SJSA1 (cell line): ENCODE results near the gene LINC01488. TPM values are rescaled to one million over a fixed set of nuclear protein-coding genes. Genes with fewer than 3 reads are reported as not detected.
A peak's percentile ranks its signal among the peaks of the same experiment; 100 is the strongest.

ENCODE experiments used
- DNase-seq, 2 experiments: peaks; one replicate each; pipeline ENCODE4 v3.0.0-alpha.2; 2015 to 2020; ENCODE audit warnings: low spot score in 2 of 2, low read depth in 1 of 2
- H3K27ac ChIP-seq: fragments of 250-450 bp; sonication (Bioruptor Pico); 2 replicates; pipeline ENCODE4 v1.5.1; 2020; ENCODE audit warnings: mild to moderate bottlenecking, moderate library complexity
- H3K27me3 ChIP-seq: fragments of 250-450 bp; sonication (Bioruptor Pico); replicated peaks from 2 replicates; pipeline ENCODE4 v1.5.1; 2020; ENCODE audit warnings: mild to moderate bottlenecking, moderate library complexity
- H3K36me3 ChIP-seq: fragments of 250-450 bp; sonication (Bioruptor Pico); 2 replicates; pipeline ENCODE4 v1.5.1; 2020; ENCODE audit warnings: mild to moderate bottlenecking
- H3K4me1 ChIP-seq: fragments of 250-450 bp; sonication (Bioruptor Pico); replicated peaks from 2 replicates; pipeline ENCODE4 v1.6.1; 2021; ENCODE audit warnings: mild to moderate bottlenecking
- H3K4me3 ChIP-seq: fragments of 250-450 bp; sonication (Bioruptor Pico); 2 replicates; pipeline ENCODE4 v1.5.1; 2020; ENCODE audit warnings: mild to moderate bottlenecking
- H3K9me3 ChIP-seq: fragments of 250-450 bp; sonication (Bioruptor Pico); replicated peaks from 2 replicates; pipeline ENCODE4 v1.5.1; 2020; ENCODE audit warnings: mild to moderate bottlenecking
- total RNA-seq: library from RNA; depleted of rRNA; stranded (reverse); fragments of >200 nt; shearing (Covaris generic); gene quantifications from 2 replicates; pipeline ENCODE4 v1.2.3, GENCODE V29; 2014

LINC01488 gene
- total RNA-seq, 1 experiment from 2014 or later: 0.05 TPM

GRCh38 chr11:69450857-69451220 is 30.6 kb upstream of the LINC01488 start:
- no peak overlapping the region for H3K27ac ChIP-seq
- no peaks in the 10 kb centered on the region; the same call in 1 of the 2 replicates for H3K9me3 ChIP-seq
- DNase-seq: no peak
- H3K36me3 ChIP-seq: no peaks in the 10 kb centered on the region
- H3K27me3 ChIP-seq: no peaks in the 10 kb centered on the region
- peaks cover 27% of the 10 kb centered on the region for H3K4me1 ChIP-seq
- H3K4me3 ChIP-seq: no peak overlapping the region

- no peaks in the 10 kb centered on the region for H3K27me3 ChIP-seq
- no peaks in the 10 kb centered on the region; the same call in 1 of the 2 replicates for H3K9me3 ChIP-seq
- no peaks in the 10 kb centered on the region for H3K36me3 ChIP-seq
- no peak for DNase-seq
- peaks cover 27% of the 10 kb centered on the region for H3K4me1 ChIP-seq
- no peak overlapping the region for H3K27ac ChIP-seq
- no peak overlapping the region for H3K4me3 ChIP-seq
Measured at GRCh38 chr11:69451289-69451688, 30.2 kb upstream of the LINC01488 start.

GRCh38 chr11:69452206-69452987 is 29.1 kb upstream of the LINC01488 start:
- Histone ChIP-seq H3K27me3 (no peaks in the 10 kb centered on the region), H3K36me3 (no peaks in the 10 kb centered on the region)
- DNase-seq: no peak

GRCh38 chr11:69453151-69453550 is 28.3 kb upstream of the LINC01488 start:
- H3K36me3 ChIP-seq: no peaks in the 10 kb centered on the region
- H3K4me3 ChIP-seq: no peak overlapping the region
- peaks cover 16% of the 10 kb centered on the region for H3K4me1 ChIP-seq
- DNase-seq: no peak
- no peak overlapping the region for H3K27ac ChIP-seq
- H3K27me3 ChIP-seq: no peaks in the 10 kb centered on the region
- peaks cover 8% of the 10 kb centered on the region for H3K9me3 ChIP-seq

More at GRCh38 chr11:69452206-69452987, 29.1 kb upstream of the LINC01488 start:
- Histone ChIP-seq H3K4me1 (peaks cover 23% of the 10 kb centered on the region), H3K9me3 (peaks cover 8% of the 10 kb centered on the region), H3K4me3 (no peak overlapping the region), H3K27ac (no peak overlapping the region)

GRCh38 chr11:69454018-69454417 is 27.4 kb upstream of the LINC01488 start:
- Histone ChIP-seq H3K9me3 (peaks cover 8% of the 10 kb centered on the region), H3K27ac (no peak overlapping the region), H3K27me3 (no peaks in the 10 kb centered on the region), H3K36me3 (no peaks in the 10 kb centered on the region), H3K4me1 (peaks cover 16% of the 10 kb centered on the region), H3K4me3 (no peak overlapping the region)
- no peak for DNase-seq

- Histone ChIP-seq H3K4me3 (no peak overlapping the region), H3K9me3 (peaks cover 16% of the 10 kb centered on the region), H3K27ac (no peak overlapping the region), H3K27me3 (no peaks in the 10 kb centered on the region), H3K36me3 (no peaks in the 10 kb centered on the region), H3K4me1 (peaks cover 11% of the 10 kb centered on the region)
- DNase-seq: no peak
Measured at GRCh38 chr11:69455969-69456368, 25.5 kb upstream of the LINC01488 start.

GRCh38 chr11:69456712-69457111 is 24.8 kb upstream of the LINC01488 start:
- Histone ChIP-seq H3K4me1 (peaks cover 11% of the 10 kb centered on the region), H3K27me3 (no peaks in the 10 kb centered on the region), H3K27ac (no peak overlapping the region), H3K4me3 (no peak overlapping the region), H3K36me3 (no peaks in the 10 kb centered on the region), H3K9me3 (peaks cover 24% of the 10 kb centered on the region)
- no peak for DNase-seq

GRCh38 chr11:69459848-69460539 is 21.5 kb upstream of the LINC01488 start:
- H3K36me3 ChIP-seq: no peaks in the 10 kb centered on the region
- no peak overlapping the region for H3K4me3 ChIP-seq
- peaks cover 20% of the 10 kb centered on the region for H3K4me1 ChIP-seq
- H3K27ac ChIP-seq: no peak overlapping the region
- DNase-seq: no peak
- no peaks in the 10 kb centered on the region for H3K27me3 ChIP-seq
- H3K9me3 ChIP-seq: peaks cover 24% of the 10 kb centered on the region

- no peak overlapping the region for H3K27ac ChIP-seq
- DNase-seq: peak in 1 of 2 experiments; percentile 48
- H3K4me3 ChIP-seq: no peak overlapping the region
- H3K9me3 ChIP-seq: peaks cover 24% of the 10 kb centered on the region
- H3K27me3 ChIP-seq: no peaks in the 10 kb centered on the region
- peaks cover 20% of the 10 kb centered on the region for H3K4me1 ChIP-seq
- no peaks in the 10 kb centered on the region for H3K36me3 ChIP-seq
Measured at GRCh38 chr11:69460540-69461257, 20.8 kb upstream of the LINC01488 start.

GRCh38 chr11:69461272-69461962 is 20.0 kb upstream of the LINC01488 start:
- Histone ChIP-seq H3K36me3 (no peaks in the 10 kb centered on the region), H3K4me3 (no peak overlapping the region), H3K4me1 (peaks cover 20% of the 10 kb centered on the region), H3K27ac (no peak overlapping the region), H3K9me3 (peaks cover 24% of the 10 kb centered on the region), H3K27me3 (no peaks in the 10 kb centered on the region)
- no peak for DNase-seq

GRCh38 chr11:69462106-69462951 is 19.1 kb upstream of the LINC01488 start:
- Histone ChIP-seq H3K9me3 (peaks cover 16% of the 10 kb centered on the region), H3K36me3 (no peaks in the 10 kb centered on the region), H3K27me3 (no peaks in the 10 kb centered on the region), H3K4me1 (peaks cover 20% of the 10 kb centered on the region), H3K27ac (no peak overlapping the region), H3K4me3 (no peak overlapping the region)
- no peak for DNase-seq

- H3K27ac ChIP-seq: no peak overlapping the region
- H3K27me3 ChIP-seq: no peaks in the 10 kb centered on the region
- H3K9me3 ChIP-seq: peaks cover 16% of the 10 kb centered on the region
- DNase-seq: peak in 1 of 2 experiments; percentile 42
- H3K4me1 ChIP-seq: peaks cover 25% of the 10 kb centered on the region
- H3K36me3 ChIP-seq: no peaks in the 10 kb centered on the region
- H3K4me3 ChIP-seq: no peak overlapping the region
Measured at GRCh38 chr11:69463181-69463994, 18.1 kb upstream of the LINC01488 start.
